ENCODE results near the gene ZRANB1.

Gene ZRANB1

DNA sequence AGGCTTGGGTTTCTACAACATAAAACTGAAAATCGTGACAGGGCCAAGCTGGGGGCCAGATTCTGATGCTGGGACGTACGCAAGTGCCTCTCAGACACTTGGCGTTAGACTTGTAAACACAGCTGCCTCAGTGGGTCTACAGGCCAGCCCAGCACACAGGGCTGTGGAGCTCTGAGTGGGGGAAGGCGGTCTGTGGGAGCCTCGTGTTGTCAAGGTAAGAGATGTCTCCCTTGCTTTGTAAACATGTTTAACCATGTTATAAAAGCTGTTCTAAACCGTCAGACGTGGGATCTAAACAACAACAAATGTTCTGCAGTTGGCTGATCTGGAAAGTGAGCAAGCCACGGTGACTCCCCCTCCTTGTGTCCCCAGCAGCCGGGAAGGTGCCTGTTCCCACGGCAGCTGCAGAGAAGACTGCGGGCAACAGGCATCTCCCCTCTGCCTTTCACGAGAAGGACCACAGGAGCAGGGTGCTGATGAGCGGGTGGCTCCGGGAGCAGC is 67.8 kb downstream of the ZRANB1 start:
- ATAC-seq = no peak
- no peak for TF ChIP-seq ZC3H10 (CRISPR knock-in tag; IDR thresholded peaks at IDR 0.05)
- TF ChIP-seq BACH2 (CRISPR knock-in tag; IDR thresholded peaks at IDR 0.05; ENCODE audit: borderline replicate concordance) = no peak
- TF ChIP-seq, protein P1, sequence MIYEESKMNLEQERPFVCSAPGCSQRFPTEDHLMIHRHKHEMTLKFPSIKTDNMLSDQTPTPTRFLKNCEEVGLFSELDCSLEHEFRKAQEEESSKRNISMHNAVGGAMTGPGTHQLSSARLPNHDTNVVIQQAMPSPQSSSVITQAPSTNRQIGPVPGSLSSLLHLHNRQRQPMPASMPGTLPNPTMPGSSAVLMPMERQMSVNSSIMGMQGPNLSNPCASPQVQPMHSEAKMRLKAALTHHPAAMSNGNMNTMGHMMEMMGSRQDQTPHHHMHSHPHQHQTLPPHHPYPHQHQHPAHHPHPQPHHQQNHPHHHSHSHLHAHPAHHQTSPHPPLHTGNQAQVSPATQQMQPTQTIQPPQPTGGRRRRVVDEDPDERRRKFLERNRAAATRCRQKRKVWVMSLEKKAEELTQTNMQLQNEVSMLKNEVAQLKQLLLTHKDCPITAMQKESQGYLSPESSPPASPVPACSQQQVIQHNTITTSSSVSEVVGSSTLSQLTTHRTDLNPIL (CRISPR knock-in tag; IDR thresholded peaks at IDR 0.05; ENCODE audit: low read depth) = no peak
- TF ChIP-seq ESRRG (CRISPR knock-in tag; IDR thresholded peaks at IDR 0.05) = no peak
- no peak for TF ChIP-seq SNAI2 (CRISPR knock-in tag; IDR thresholded peaks at IDR 0.05)
- no peak for TF ChIP-seq ZNF70 (CRISPR knock-in tag; IDR thresholded peaks at IDR 0.05)
- TF ChIP-seq, protein P2, sequence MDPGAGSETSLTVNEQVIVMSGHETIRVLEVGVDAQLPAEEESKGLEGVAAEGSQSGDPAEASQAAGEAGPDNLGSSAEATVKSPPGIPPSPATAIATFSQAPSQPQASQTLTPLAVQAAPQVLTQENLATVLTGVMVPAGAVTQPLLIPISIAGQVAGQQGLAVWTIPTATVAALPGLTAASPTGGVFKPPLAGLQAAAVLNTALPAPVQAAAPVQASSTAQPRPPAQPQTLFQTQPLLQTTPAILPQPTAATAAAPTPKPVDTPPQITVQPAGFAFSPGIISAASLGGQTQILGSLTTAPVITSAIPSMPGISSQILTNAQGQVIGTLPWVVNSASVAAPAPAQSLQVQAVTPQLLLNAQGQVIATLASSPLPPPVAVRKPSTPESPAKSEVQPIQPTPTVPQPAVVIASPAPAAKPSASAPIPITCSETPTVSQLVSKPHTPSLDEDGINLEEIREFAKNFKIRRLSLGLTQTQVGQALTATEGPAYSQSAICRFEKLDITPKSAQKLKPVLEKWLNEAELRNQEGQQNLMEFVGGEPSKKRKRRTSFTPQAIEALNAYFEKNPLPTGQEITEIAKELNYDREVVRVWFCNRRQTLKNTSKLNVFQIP (CRISPR knock-in tag; IDR thresholded peaks at IDR 0.05; ENCODE audit: borderline replicate concordance, low read depth) = no peak
- TF ChIP-seq PPARA (CRISPR knock-in tag; IDR thresholded peaks at IDR 0.05; ENCODE audit: borderline replicate concordance) = no peak
- no peak for TF ChIP-seq ARNTL (CRISPR knock-in tag; IDR thresholded peaks at IDR 0.05; ENCODE audit: borderline replicate concordance, low read depth)
- TF ChIP-seq, protein P3, sequence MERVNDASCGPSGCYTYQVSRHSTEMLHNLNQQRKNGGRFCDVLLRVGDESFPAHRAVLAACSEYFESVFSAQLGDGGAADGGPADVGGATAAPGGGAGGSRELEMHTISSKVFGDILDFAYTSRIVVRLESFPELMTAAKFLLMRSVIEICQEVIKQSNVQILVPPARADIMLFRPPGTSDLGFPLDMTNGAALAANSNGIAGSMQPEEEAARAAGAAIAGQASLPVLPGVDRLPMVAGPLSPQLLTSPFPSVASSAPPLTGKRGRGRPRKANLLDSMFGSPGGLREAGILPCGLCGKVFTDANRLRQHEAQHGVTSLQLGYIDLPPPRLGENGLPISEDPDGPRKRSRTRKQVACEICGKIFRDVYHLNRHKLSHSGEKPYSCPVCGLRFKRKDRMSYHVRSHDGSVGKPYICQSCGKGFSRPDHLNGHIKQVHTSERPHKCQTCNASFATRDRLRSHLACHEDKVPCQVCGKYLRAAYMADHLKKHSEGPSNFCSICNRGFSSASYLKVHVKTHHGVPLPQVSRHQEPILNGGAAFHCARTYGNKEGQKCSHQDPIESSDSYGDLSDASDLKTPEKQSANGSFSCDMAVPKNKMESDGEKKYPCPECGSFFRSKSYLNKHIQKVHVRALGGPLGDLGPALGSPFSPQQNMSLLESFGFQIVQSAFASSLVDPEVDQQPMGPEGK (CRISPR knock-in tag; IDR thresholded peaks at IDR 0.05; ENCODE audit: borderline replicate concordance) = no peak
- no peak for TF ChIP-seq TCF4 (CRISPR knock-in tag; IDR thresholded peaks at IDR 0.05; ENCODE audit: borderline replicate concordance)
- no peak for TF ChIP-seq ISL1 (CRISPR knock-in tag; IDR thresholded peaks at IDR 0.05)
- TF ChIP-seq, protein P4, sequence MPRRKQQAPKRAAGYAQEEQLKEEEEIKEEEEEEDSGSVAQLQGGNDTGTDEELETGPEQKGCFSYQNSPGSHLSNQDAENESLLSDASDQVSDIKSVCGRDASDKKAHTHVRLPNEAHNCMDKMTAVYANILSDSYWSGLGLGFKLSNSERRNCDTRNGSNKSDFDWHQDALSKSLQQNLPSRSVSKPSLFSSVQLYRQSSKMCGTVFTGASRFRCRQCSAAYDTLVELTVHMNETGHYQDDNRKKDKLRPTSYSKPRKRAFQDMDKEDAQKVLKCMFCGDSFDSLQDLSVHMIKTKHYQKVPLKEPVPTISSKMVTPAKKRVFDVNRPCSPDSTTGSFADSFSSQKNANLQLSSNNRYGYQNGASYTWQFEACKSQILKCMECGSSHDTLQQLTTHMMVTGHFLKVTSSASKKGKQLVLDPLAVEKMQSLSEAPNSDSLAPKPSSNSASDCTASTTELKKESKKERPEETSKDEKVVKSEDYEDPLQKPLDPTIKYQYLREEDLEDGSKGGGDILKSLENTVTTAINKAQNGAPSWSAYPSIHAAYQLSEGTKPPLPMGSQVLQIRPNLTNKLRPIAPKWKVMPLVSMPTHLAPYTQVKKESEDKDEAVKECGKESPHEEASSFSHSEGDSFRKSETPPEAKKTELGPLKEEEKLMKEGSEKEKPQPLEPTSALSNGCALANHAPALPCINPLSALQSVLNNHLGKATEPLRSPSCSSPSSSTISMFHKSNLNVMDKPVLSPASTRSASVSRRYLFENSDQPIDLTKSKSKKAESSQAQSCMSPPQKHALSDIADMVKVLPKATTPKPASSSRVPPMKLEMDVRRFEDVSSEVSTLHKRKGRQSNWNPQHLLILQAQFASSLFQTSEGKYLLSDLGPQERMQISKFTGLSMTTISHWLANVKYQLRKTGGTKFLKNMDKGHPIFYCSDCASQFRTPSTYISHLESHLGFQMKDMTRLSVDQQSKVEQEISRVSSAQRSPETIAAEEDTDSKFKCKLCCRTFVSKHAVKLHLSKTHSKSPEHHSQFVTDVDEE (CRISPR knock-in tag; IDR thresholded peaks at IDR 0.05) = no peak
- no peak for TF ChIP-seq ZFP3 (CRISPR knock-in tag; IDR thresholded peaks at IDR 0.05)
- TF ChIP-seq OSR1 (CRISPR knock-in tag; IDR thresholded peaks at IDR 0.05) = no peak
- TF ChIP-seq ZNF8 (CRISPR knock-in tag; IDR thresholded peaks at IDR 0.05) = no peak
- TF ChIP-seq RARB (CRISPR knock-in tag; IDR thresholded peaks at IDR 0.05) = no peak
- no peak for TF ChIP-seq CSDC2 (CRISPR knock-in tag; IDR thresholded peaks at IDR 0.05)
- TF ChIP-seq, protein P5, sequence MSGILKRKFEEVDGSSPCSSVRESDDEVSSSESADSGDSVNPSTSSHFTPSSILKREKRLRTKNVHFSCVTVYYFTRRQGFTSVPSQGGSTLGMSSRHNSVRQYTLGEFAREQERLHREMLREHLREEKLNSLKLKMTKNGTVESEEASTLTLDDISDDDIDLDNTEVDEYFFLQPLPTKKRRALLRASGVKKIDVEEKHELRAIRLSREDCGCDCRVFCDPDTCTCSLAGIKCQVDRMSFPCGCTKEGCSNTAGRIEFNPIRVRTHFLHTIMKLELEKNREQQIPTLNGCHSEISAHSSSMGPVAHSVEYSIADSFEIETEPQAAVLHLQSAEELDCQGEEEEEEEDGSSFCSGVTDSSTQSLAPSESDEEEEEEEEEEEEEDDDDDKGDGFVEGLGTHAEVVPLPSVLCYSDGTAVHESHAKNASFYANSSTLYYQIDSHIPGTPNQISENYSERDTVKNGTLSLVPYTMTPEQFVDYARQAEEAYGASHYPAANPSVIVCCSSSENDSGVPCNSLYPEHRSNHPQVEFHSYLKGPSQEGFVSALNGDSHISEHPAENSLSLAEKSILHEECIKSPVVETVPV (CRISPR knock-in tag; IDR thresholded peaks at IDR 0.05) = no peak
- no peak for TF ChIP-seq ZFP30 (CRISPR knock-in tag; IDR thresholded peaks at IDR 0.05)

DNA sequence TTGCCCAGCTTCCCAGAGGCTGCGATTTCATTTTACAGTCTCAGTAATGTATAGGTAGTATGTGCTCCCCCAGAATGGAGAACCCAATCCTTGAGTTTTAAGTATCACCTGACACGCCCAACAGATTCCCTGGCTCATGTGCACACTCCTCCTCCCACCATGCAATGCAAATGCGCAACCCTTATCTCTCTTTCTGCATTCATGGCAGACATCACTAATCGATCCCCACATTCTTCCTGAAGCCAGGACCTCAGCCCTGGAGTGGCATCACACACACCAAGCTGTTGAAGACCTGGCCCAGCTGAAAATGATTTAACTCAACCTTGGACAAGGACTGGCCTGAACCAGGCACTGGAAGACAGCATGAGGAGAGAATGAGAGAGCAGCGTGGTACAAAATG is 68.4 kb downstream of the ZRANB1 start:
- TF ChIP-seq TOX (CRISPR knock-in tag; IDR thresholded peaks at IDR 0.05; ENCODE audit: borderline replicate concordance) = no peak
- no peak for TF ChIP-seq ZNF565 (CRISPR knock-in tag; conservative IDR thresholded peaks at IDR 0.05; ENCODE audit: low read depth)
- TF ChIP-seq OSR1 (CRISPR knock-in tag; IDR thresholded peaks at IDR 0.05) = no peak
- no peak for TF ChIP-seq ZFP3 (CRISPR knock-in tag; IDR thresholded peaks at IDR 0.05)
- TF ChIP-seq ESRRG (CRISPR knock-in tag; IDR thresholded peaks at IDR 0.05) = no peak
- TF ChIP-seq, protein P3 (CRISPR knock-in tag; IDR thresholded peaks at IDR 0.05; ENCODE audit: borderline replicate concordance) = no peak
- TF ChIP-seq ZNF70 (CRISPR knock-in tag; IDR thresholded peaks at IDR 0.05) = no peak
- TF ChIP-seq ISL1 (CRISPR knock-in tag; IDR thresholded peaks at IDR 0.05) = no peak
- TF ChIP-seq BACH2 (CRISPR knock-in tag; IDR thresholded peaks at IDR 0.05; ENCODE audit: borderline replicate concordance) = no peak
- no peak for TF ChIP-seq PPARA (CRISPR knock-in tag; IDR thresholded peaks at IDR 0.05; ENCODE audit: borderline replicate concordance)
- TF ChIP-seq, protein P1 (CRISPR knock-in tag; IDR thresholded peaks at IDR 0.05; ENCODE audit: low read depth) = no peak
- TF ChIP-seq ZFP30 (CRISPR knock-in tag; IDR thresholded peaks at IDR 0.05) = no peak
- no peak for TF ChIP-seq ZNF8 (CRISPR knock-in tag; IDR thresholded peaks at IDR 0.05)
- TF ChIP-seq, protein P2 (CRISPR knock-in tag; IDR thresholded peaks at IDR 0.05; ENCODE audit: borderline replicate concordance, low read depth) = no peak
- no peak for TF ChIP-seq SNAI2 (CRISPR knock-in tag; IDR thresholded peaks at IDR 0.05)

More for the DNA sequence above, 68.4 kb downstream of the ZRANB1 start:
- no peak for ATAC-seq

Data from SK-N-SH treated with all-trans-retinoic acid at 6 μM for 48 hours (cell line).